Astrocyte (in vitro differentiated cells and primary cell): Measurements from ENCODE around the gene ARHGAP28.

Source experiments
- CTCF ChIP-seq: IDR thresholded peaks from 2 replicates; pipeline ENCODE4 v1.5.1; 2011; ENCODE audit warnings: low read depth, mild to moderate bottlenecking, inconsistent platforms, low read length, moderate library complexity; ENCODE audit not compliant: insufficient read depth
- EZH2 ChIP-seq: IDR thresholded peaks from 2 replicates; pipeline ENCODE4 v1.6.1; 2012; ENCODE audit warnings: mild to moderate bottlenecking, low read length, inconsistent platforms; ENCODE audit not compliant: insufficient read depth

DNA sequence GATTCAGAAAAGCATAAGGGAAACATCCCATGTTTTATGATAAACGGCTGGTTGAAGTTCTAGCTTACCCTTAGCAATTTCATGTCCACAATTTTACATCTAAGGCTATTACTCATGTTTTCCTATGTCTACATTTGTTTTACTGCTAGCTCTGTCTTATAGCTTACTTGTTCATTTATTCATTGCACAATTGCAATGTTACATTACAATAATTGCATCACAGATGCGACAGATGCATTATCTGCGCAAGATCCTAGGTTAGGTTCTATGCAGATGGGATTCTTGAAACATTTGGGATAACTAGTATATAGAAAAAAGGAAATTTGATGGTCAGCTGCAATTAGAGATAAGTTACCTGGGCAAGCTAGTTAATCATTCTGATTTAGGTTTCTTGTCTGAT lies 108.4 kb downstream of the ARHGAP28 start:
- no peak for TF ChIP-seq CTCF
- no peak for TF ChIP-seq EZH2
